PC-3 (cell line): ENCODE measurements around the gene LRRC55. TPM values are rescaled to one million over a fixed set of nuclear protein-coding genes. Genes with fewer than 3 reads are reported as not detected.

ENCODE experiments used
- ATAC-seq: fragments of 200-7000 bp; cut with Tn5 transposase; 2 replicates; pipeline ENCODE4 v1.9.1; 2020; ENCODE audit warnings: mild to moderate bottlenecking, moderate library complexity
- BruUV-seq: library from RNA; stranded (reverse); fragments of 400-500 nt; replicated peaks from 2 replicates; lab custom pipeline; 2021; lab: Mats Ljungman, UMichigan
- CTCF ChIA-PET: fragments of 300-600 bp; sonication (Branson Sonifier 250); formaldehyde crosslinking; loops from one replicate; lab custom pipeline; 2022; ENCODE audit warnings: antibody characterized with exemption; lab: Charles Lee
- POLR2A ChIA-PET: fragments of 300-600 bp; sonication (Branson Sonifier 250); formaldehyde crosslinking; loops from one replicate; lab custom pipeline; 2022; ENCODE audit warnings: antibody characterized with exemption; ENCODE audit not compliant: unreplicated experiment; lab: Charles Lee
- DNase-seq: peaks from one replicate; pipeline ENCODE4 v3.0.0-alpha.2; 2015
- H2AFZ ChIP-seq: fragments of 300-600 bp; sonication (generic); 2 replicates; pipeline ENCODE4 v1.6.0; 2016; ENCODE audit warnings: antibody characterized with exemption, low read length
- H3F3A ChIP-seq: fragments of 300-600 bp; sonication (generic); one replicate; pipeline ENCODE4 v1.6.0; 2017; ENCODE audit warnings: antibody characterized with exemption, low read length, control low read depth, mild to moderate bottlenecking; ENCODE audit not compliant: unreplicated experiment
- H3K27ac ChIP-seq: fragments of 300-600 bp; sonication (generic); 2 replicates; pipeline ENCODE4 v1.5.1; 2016; ENCODE audit warnings: mild to moderate bottlenecking, low read length
- H3K27me3 ChIP-seq: fragments of 300-600 bp; sonication (generic); 2 replicates; pipeline ENCODE4 v1.6.1; 2016; ENCODE audit warnings: low read length, mixed read lengths
- H3K36me3 ChIP-seq: fragments of 300-600 bp; sonication (generic); 2 replicates; pipeline ENCODE4 v1.6.1; 2016; ENCODE audit warnings: low read depth, mixed run types, low read length, mixed read lengths
- H3K4me1 ChIP-seq: fragments of 300-600 bp; sonication (generic); 2 replicates; pipeline ENCODE4 v1.5.1; 2016; ENCODE audit warnings: low read length; ENCODE audit not compliant: insufficient read depth
- H3K4me2 ChIP-seq: fragments of 300-600 bp; sonication (generic); 2 replicates; pipeline ENCODE4 v1.6.0; 2016; ENCODE audit warnings: low read length
- H3K4me3 ChIP-seq: fragments of 300-600 bp; sonication (generic); 2 replicates; pipeline ENCODE4 v1.5.1; 2016; ENCODE audit warnings: mild to moderate bottlenecking, low read length, mixed read lengths
- H3K79me2 ChIP-seq: fragments of 300-600 bp; sonication (generic); 2 replicates; pipeline ENCODE4 v1.6.1; 2017; ENCODE audit warnings: low read length, mixed read lengths
- H3K9ac ChIP-seq: fragments of 300-600 bp; sonication (generic); 2 replicates; pipeline ENCODE4 v1.6.0; 2016; ENCODE audit warnings: mild to moderate bottlenecking, low read length
- H3K9me2 ChIP-seq: fragments of 300-600 bp; sonication (generic); replicated peaks from 2 replicates; pipeline ENCODE4 v1.6.1; 2016; ENCODE audit warnings: mixed run types, low read length, mixed read lengths
- H3K9me3 ChIP-seq: fragments of 300-600 bp; sonication (generic); 2 replicates; pipeline ENCODE4 v1.6.1; 2016; ENCODE audit warnings: low read length, mixed read lengths
- H4K20me1 ChIP-seq: fragments of 300-600 bp; sonication (generic); 2 replicates; pipeline ENCODE4 v1.6.1; 2016; ENCODE audit warnings: low read length, mixed read lengths
- CTCF ChIP-seq: fragments of 300-600 bp; sonication (generic); conservative IDR thresholded peaks from 2 replicates; pipeline ENCODE4 v1.5.1; 2017; ENCODE audit warnings: antibody characterized with exemption, low read depth, mild to moderate bottlenecking, low read length
- EZH2 ChIP-seq: fragments of 300-600 bp; sonication (generic); IDR thresholded peaks from one replicate; pipeline ENCODE4 v1.6.1; 2017; ENCODE audit warnings: antibody characterized with exemption, mild to moderate bottlenecking, low read length; ENCODE audit not compliant: unreplicated experiment
- EZH2phosphoT487 ChIP-seq: fragments of 300-600 bp; sonication (generic); IDR thresholded peaks from 2 replicates; pipeline ENCODE4 v1.6.1; 2018; ENCODE audit warnings: mild to moderate bottlenecking, antibody characterized with exemption, low read length, borderline replicate concordance
- intact Hi-C: fragments of 100-400 bp; cut with micrococcal nuclease; formaldehyde crosslinking; loops from 2 replicates; pipeline ENCODE4 v1.9.0; 2023
- total RNA-seq: library from RNA; depleted of rRNA; stranded (reverse); fragments of >200 nt; gene quantifications from 2 replicates; pipeline ENCODE4 v1.2.3, GENCODE V29; 2014

The LRRC55 gene
- total RNA-seq, 1 experiment from 2014 or later: not detected

- TF ChIP-seq EZH2phosphoT487: no peak
- no peak for TF ChIP-seq EZH2
- TF ChIP-seq CTCF: no peak
Observed at GRCh38 chr11:57180964-57181363, 789 bp upstream of the LRRC55 start.

GRCh38 chr11:57182896-57183295, 1.1 kb downstream of the LRRC55 start:
- no peak overlapping the region for H3K4me3 ChIP-seq
- CTCF ChIA-PET: no interaction called here
- POLR2A ChIA-PET: no interaction called here
- no peaks in the 10 kb centered on the region for H3K4me1 ChIP-seq
- intact Hi-C loops: no loop called here
- no peaks in the 10 kb centered on the region for H3F3A ChIP-seq
- H3K36me3 ChIP-seq: no peaks in the 10 kb centered on the region
- H2AFZ ChIP-seq: no peak overlapping the region
- no peaks in the 10 kb centered on the region for H3K9me2 ChIP-seq
- ATAC-seq (no peak), DNase-seq (no peak)
- no peaks in the 10 kb centered on the region for H3K9me3 ChIP-seq
- no peak overlapping the region for H3K4me2 ChIP-seq
- peaks cover 37% of the 10 kb centered on the region for H3K27me3 ChIP-seq
- no peaks in the 10 kb centered on the region for H3K79me2 ChIP-seq
- no peaks in the 10 kb centered on the region for H4K20me1 ChIP-seq
- no peak overlapping the region for H3K9ac ChIP-seq
- no peak overlapping the region for H3K27ac ChIP-seq
- TF ChIP-seq EZH2phosphoT487: no peak
- no peak for TF ChIP-seq EZH2
- no peak for TF ChIP-seq CTCF
- BruUV-seq: no TSS peak

More at GRCh38 chr11:57180964-57181363, 789 bp upstream of the LRRC55 start:
- Histone ChIP-seq H3K9me2 (no peaks in the 10 kb centered on the region), H3K36me3 (no peaks in the 10 kb centered on the region), H3K4me3 (no peak overlapping the region), H4K20me1 (no peaks in the 10 kb centered on the region), H3K9me3 (no peaks in the 10 kb centered on the region), H3K9ac (no peak overlapping the region), H3K4me1 (no peaks in the 10 kb centered on the region), H3K79me2 (no peaks in the 10 kb centered on the region), H3K27ac (no peak overlapping the region), H3K27me3 (peaks cover 37% of the 10 kb centered on the region), H2AFZ (no peak overlapping the region), H3F3A (no peaks in the 10 kb centered on the region), H3K4me2 (no peak overlapping the region)
- intact Hi-C loops: no loop called here
- ATAC-seq (no peak), DNase-seq (no peak)
- ChIA-PET CTCF (no interaction called here), POLR2A (no interaction called here)
- BruUV-seq: no TSS peak

- DNase-seq: no peak
- Histone ChIP-seq H3K27me3 (peaks cover 44% of the 10 kb centered on the region), H2AFZ (no peak overlapping the region), H3K9me2 (no peaks in the 10 kb centered on the region), H3K4me2 (no peak overlapping the region), H3K9ac (no peak overlapping the region), H3K4me3 (no peak overlapping the region), H4K20me1 (no peaks in the 10 kb centered on the region), H3K36me3 (no peaks in the 10 kb centered on the region), H3K9me3 (no peaks in the 10 kb centered on the region), H3K79me2 (no peaks in the 10 kb centered on the region), H3K27ac (no peak overlapping the region), H3F3A (no peaks in the 10 kb centered on the region), H3K4me1 (no peaks in the 10 kb centered on the region)
- CTCF ChIA-PET: no interaction called here
- intact Hi-C loops: no loop called here
- no peak for ATAC-seq
- TF ChIP-seq CTCF: no peak
- no peak for TF ChIP-seq EZH2phosphoT487
- TF ChIP-seq EZH2: no peak
- no TSS peak for BruUV-seq
- POLR2A ChIA-PET: no interaction called here
Observed at GRCh38 chr11:57190548-57190947, 8.8 kb downstream of the LRRC55 start.
